MM.1S (cell line): ENCODE measurements around the gene SMIM33.

ENCODE experiments used
- DNase-seq: peaks from one replicate; pipeline ENCODE4 v3.0.0-alpha.2; 2015
- H2AFZ ChIP-seq: fragments of 300-600 bp; sonication (generic); 2 replicates; pipeline ENCODE4 v1.6.0; 2016; ENCODE audit warnings: antibody characterized with exemption, low read length
- H3F3A ChIP-seq: fragments of 300-600 bp; sonication (generic); 2 replicates; pipeline ENCODE4 v1.6.1; 2016; ENCODE audit warnings: mild to moderate bottlenecking, antibody characterized with exemption, low read length, moderate library complexity, mixed read lengths; ENCODE audit not compliant: insufficient read depth
- H3K27ac ChIP-seq: fragments of 300-600 bp; sonication (generic); 2 replicates; pipeline ENCODE4 v1.5.1; 2016; ENCODE audit warnings: mild to moderate bottlenecking, low read length
- H3K27me3 ChIP-seq: fragments of 300-600 bp; sonication (generic); replicated peaks from 2 replicates; pipeline ENCODE4 v1.6.0; 2016; ENCODE audit warnings: low read length; ENCODE audit not compliant: insufficient read depth
- H3K36me3 ChIP-seq: fragments of 300-600 bp; sonication (generic); replicated peaks from 2 replicates; pipeline ENCODE4 v1.6.1; 2016; ENCODE audit warnings: mild to moderate bottlenecking, low read length, mixed read lengths; ENCODE audit not compliant: insufficient read depth
- H3K4me1 ChIP-seq: fragments of 300-600 bp; sonication (generic); 2 replicates; pipeline ENCODE4 v1.6.1; 2016; ENCODE audit warnings: low read length, mixed read lengths
- H3K4me2 ChIP-seq: fragments of 300-600 bp; sonication (generic); 2 replicates; pipeline ENCODE4 v1.6.0; 2016; ENCODE audit warnings: low read depth, low read length
- H3K4me3 ChIP-seq: fragments of 300-600 bp; sonication (generic); 2 replicates; pipeline ENCODE4 v1.5.1; 2016; ENCODE audit warnings: low read length, mixed read lengths
- H3K79me2 ChIP-seq: fragments of 300-600 bp; sonication (generic); 2 replicates; pipeline ENCODE4 v1.6.1; 2016; ENCODE audit warnings: mixed run types, low read length, mixed read lengths
- H3K9ac ChIP-seq: fragments of 300-600 bp; sonication (generic); 2 replicates; pipeline ENCODE4 v1.6.1; 2016; ENCODE audit warnings: low read length, mixed read lengths
- H3K9me2 ChIP-seq: fragments of 300-600 bp; sonication (generic); replicated peaks from 2 replicates; pipeline ENCODE4 v1.6.1; 2016; ENCODE audit warnings: mild to moderate bottlenecking, low read length, mixed read lengths; ENCODE audit not compliant: insufficient read depth
- H3K9me3 ChIP-seq: fragments of 300-600 bp; sonication (generic); replicated peaks from 2 replicates; pipeline ENCODE4 v1.6.1; 2016; ENCODE audit warnings: mild to moderate bottlenecking, low read length, mixed read lengths; ENCODE audit not compliant: insufficient read depth
- H4K20me1 ChIP-seq: fragments of 300-600 bp; sonication (generic); 2 replicates; pipeline ENCODE4 v1.6.1; 2016; ENCODE audit warnings: mild to moderate bottlenecking, low read length, moderate library complexity, mixed read lengths; ENCODE audit not compliant: insufficient read depth
- EZH2 ChIP-seq: fragments of 300-600 bp; sonication (generic); optimal IDR thresholded peaks from 2 replicates; pipeline ENCODE3; 2017; ENCODE audit warnings: low read depth, mild to moderate bottlenecking, antibody characterized with exemption, low read length, mixed read lengths
- EZH2phosphoT487 ChIP-seq: fragments of 300-600 bp; sonication (generic); IDR thresholded peaks from 2 replicates; pipeline ENCODE4 v1.6.1; 2018; ENCODE audit warnings: antibody characterized with exemption, low read length
- TF ChIP-seq, protein P1 (sequence below): fragments of 300-600 bp; sonication (generic); IDR thresholded peaks from 2 replicates; pipeline ENCODE4 v1.5.1; 2016; ENCODE audit warnings: antibody characterized with exemption, low read length, mixed read lengths

Gene SMIM33

DNA sequence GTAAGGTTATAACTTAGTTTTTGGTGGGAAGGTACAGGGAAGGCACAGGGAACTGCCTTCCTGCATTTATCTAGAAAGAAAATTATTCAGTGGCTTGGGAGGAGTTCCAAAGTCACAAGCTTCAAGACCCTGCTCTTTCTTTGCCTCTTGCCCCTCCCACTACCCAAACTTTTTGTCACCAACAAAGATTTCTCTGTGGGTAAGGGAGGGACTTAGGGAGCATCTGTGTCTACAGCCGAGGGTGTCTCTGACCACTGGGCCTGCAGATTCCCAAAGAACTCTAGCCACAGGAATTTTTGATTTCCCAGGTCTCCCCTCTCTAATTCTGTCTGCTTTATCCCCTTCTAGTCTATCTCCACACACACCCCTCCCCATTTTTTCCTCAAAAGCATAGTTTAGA, 10.3 kb upstream of the SMIM33 start:
- no peak for DNase-seq
- Histone ChIP-seq H3K4me3 (no peak overlapping the region), H3K27ac (no peak overlapping the region), H3K27me3 (no peaks in the 10 kb centered on the region), H3K4me2 (no peak overlapping the region), H3K9ac (no peak overlapping the region), H3K4me1 (no peaks in the 10 kb centered on the region), H3K36me3 (no peaks in the 10 kb centered on the region), H3K9me3 (no peaks in the 10 kb centered on the region), H2AFZ (no peak overlapping the region), H3F3A (no peaks in the 10 kb centered on the region), H4K20me1 (no peaks in the 10 kb centered on the region), H3K79me2 (no peaks in the 10 kb centered on the region), H3K9me2 (no peaks in the 10 kb centered on the region)
- TF ChIP-seq EZH2phosphoT487 = no peak
- no peak for TF ChIP-seq EZH2
- TF ChIP-seq, protein P1, sequence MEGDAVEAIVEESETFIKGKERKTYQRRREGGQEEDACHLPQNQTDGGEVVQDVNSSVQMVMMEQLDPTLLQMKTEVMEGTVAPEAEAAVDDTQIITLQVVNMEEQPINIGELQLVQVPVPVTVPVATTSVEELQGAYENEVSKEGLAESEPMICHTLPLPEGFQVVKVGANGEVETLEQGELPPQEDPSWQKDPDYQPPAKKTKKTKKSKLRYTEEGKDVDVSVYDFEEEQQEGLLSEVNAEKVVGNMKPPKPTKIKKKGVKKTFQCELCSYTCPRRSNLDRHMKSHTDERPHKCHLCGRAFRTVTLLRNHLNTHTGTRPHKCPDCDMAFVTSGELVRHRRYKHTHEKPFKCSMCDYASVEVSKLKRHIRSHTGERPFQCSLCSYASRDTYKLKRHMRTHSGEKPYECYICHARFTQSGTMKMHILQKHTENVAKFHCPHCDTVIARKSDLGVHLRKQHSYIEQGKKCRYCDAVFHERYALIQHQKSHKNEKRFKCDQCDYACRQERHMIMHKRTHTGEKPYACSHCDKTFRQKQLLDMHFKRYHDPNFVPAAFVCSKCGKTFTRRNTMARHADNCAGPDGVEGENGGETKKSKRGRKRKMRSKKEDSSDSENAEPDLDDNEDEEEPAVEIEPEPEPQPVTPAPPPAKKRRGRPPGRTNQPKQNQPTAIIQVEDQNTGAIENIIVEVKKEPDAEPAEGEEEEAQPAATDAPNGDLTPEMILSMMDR = no peak

DNA sequence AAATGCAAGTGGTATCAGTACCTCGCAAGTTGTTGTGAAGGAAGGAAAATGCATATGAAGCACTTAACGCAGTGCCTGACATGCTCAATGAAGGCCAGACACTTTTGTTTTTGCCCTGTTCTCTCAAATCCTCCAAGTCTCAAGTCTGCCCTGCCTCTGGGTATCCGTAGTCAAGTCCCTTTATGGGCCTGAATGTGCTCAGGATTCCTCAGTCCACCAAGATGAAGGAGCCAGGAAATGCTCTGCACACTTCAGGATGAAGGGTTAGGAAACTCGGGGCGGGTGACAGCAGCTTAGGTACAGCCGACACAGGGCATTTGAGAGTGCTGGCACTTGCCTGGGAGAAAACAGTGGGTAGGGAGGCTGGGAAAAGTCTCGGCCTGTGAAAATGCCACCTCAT, 9.6 kb upstream of the SMIM33 start:
- Histone ChIP-seq H3K4me1 (no peaks in the 10 kb centered on the region), H3K4me3 (no peak overlapping the region), H3K4me2 (no peak overlapping the region), H3K27ac (no peak overlapping the region), H3K9ac (no peak overlapping the region), H4K20me1 (no peaks in the 10 kb centered on the region), H3K36me3 (no peaks in the 10 kb centered on the region), H3K9me2 (no peaks in the 10 kb centered on the region), H3K9me3 (no peaks in the 10 kb centered on the region), H2AFZ (no peak overlapping the region), H3F3A (no peaks in the 10 kb centered on the region), H3K27me3 (no peaks in the 10 kb centered on the region), H3K79me2 (no peaks in the 10 kb centered on the region)
- DNase-seq = no peak
- TF ChIP-seq EZH2phosphoT487 (no peak), EZH2 (no peak)
- TF ChIP-seq, protein P1 = no peak

DNA sequence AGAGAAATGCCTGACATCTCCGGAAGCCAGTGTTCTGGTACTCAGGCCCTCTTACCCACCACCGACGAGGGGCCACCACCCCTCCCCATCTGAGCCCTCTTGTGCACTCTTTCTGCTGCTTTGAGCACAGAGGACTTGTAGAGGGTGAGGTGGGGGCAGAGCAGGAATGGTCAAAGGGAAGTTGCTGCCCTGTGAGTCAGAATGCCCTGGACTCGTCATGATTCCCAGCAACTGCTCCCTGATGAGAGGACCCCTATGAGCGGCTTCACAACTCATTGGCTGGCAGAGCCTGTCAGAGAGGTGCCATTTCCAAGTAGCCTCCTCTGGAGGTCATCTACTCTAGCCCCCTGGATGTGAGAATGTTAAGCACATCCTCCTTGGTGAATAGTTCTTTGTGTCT, 9.1 kb upstream of the SMIM33 start:
- no peak overlapping the region for H2AFZ ChIP-seq

More for the DNA sequence above, 9.1 kb upstream of the SMIM33 start:
- TF ChIP-seq, protein P1 = no peak
- TF ChIP-seq EZH2phosphoT487 (no peak), EZH2 (no peak)
- no peak for DNase-seq
- Histone ChIP-seq H4K20me1 (no peaks in the 10 kb centered on the region), H3K79me2 (no peaks in the 10 kb centered on the region), H3K4me3 (no peak overlapping the region), H3K9ac (no peak overlapping the region), H3K36me3 (no peaks in the 10 kb centered on the region), H3K9me2 (no peaks in the 10 kb centered on the region), H3K4me1 (no peaks in the 10 kb centered on the region), H3K27me3 (no peaks in the 10 kb centered on the region), H3K27ac (no peak overlapping the region), H3K4me2 (no peak overlapping the region), H3K9me3 (no peaks in the 10 kb centered on the region), H3F3A (no peaks in the 10 kb centered on the region)
